ENCODE measurements around the gene OSBPL10.

OSBPL10 gene

DNA sequence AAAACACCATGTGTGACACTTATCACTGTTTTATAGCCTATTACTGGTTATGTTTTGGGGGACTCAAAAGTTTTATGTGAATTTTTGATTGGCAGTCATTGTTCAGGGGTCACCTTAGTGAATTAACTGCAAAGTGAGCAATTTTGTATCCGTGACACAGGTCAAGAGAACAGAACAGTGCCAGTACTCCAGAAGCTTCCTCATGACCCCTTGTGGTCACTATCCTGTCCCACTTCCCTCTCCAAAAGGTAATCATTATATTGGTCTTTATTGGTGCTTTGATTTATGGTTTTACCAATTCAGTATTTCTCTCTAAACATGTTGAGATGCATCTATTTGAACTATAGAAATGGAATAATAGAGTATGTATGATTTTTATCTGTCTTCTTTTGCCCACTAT lies 341.2 kb downstream of the OSBPL10 start:
- no peak for DNase-seq

DNA sequence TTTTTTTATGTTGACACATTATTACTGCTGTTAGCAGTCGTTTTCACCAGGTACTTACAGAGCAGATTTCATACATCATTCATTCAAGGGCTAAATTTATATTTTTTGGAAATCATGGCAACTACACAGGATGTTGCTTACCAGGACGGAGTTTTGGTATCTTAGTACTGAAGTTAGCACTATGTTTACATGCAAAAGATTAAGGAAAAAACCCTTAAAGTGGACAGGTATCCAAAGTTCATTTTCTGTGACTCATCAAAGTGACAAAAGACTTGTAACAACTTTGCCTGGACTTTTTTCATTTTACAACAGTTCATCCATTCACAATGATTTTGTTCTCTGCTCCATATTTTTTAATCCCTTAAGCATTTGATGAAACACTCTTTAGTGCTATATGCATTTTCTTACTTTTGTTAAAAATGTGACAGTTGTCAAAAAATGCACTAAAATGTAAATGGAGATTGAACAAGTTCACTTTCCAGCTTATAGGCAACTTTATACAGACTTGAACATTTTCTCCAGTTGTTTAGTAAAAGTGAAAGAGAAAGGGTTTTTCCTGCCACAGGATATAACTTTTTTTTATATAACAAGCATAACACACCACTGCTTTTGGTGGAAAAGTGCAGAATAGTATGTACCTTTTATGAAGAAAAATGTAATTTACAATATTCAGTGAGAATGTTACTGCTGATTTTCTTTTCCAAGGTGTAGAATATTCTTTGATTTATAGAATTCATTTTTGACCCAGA lies 344.2 kb downstream of the OSBPL10 start:
- DNase-seq = no peak

DNA sequence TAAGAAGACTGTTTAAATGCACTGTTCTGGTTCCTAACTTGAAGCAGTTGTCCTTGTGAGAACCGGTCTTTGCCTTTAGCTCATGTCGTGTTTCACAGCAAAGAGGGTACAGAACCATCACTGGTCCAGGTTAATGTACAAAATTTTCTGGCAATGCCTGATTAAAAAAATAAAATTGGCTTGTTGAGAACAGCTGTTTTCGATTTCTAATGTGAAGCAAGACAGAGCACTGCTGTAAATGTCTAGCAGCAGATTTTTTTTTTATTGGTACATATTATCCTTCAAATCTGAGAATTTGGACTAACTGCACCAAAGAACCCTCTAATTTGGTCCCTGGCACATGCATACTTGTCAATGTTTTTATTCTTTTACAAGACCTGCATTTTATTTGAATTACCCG lies 345.0 kb downstream of the OSBPL10 start:
- DNase-seq = no peak

DNA sequence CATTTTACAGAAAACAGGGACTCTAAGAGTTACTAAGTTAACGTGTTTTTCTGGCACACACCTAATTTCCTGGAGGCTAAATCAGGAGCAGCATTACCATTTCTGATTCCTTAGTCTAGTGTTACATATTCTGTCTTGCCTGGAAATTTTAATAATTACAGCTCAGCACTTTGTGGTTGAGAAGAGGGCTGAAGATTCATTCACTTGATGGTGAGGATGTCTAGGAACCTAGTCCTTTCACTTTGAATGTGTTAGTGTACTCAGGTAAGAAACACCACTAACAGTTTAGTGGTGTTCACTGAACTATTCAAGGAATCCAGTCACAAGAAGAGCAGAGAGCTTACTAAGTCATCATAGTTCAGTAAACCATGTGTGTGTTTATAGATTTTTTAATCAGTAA lies 345.5 kb downstream of the OSBPL10 start:
- DNase-seq = no peak

DNA sequence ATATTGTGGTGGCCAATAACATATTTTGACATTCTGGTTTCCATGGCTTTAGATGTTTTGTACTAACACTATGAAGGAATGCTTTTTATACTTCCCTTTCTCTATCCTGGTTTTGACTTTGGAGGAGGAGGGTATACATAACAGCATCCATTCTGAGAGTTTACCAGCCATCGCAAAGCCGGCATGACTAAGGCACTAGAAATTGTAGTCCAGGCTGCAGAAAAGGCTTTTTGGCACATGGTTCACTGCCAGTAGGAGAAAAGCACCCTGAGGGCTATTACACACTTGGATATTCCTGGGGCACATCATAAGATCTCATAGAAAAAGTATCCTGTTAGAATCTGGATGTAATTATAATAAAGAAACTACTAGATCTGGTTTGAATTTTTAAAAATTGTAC lies 346.6 kb downstream of the OSBPL10 start:
- no peak for DNase-seq

DNA sequence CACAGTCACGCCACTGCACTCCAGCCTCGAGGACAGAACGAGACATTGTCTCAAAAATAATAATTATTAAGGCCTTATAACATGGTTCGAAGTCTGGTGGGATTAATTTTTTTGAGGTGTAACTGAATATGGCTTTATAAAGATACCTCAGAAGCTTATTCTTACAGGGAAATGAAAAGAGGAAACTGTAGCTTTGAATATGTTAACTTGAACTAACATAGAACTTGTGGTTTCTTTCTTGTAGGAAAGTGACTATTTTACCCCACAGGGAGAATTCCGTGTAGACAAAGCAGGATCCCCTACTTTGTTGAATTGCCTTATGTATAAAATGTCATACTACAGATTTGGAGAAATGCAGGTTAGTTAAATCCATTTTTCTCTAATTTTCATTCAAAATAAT lies 352.0 kb downstream of the OSBPL10 start:
- DNase-seq = no peak

DNA sequence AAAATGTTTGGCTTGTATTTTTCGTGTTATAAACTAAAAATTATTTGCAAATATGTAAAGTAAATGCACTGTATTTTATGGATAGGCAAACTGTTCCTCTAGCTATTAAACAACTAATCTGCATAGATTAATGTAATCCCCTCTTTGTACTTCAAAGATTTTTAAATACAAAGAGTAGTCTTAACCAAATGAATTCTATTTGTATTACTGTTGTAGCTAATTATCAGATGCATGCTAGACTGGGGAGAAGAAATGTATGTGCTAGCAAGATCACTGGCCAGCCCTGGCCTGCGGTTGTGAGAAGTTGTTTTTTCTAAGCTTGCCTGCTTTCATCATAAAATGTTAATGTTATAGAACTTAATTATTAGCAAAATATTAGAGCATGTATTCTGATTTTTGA lies 355.7 kb downstream of the OSBPL10 start:
- no peak for DNase-seq

DNA sequence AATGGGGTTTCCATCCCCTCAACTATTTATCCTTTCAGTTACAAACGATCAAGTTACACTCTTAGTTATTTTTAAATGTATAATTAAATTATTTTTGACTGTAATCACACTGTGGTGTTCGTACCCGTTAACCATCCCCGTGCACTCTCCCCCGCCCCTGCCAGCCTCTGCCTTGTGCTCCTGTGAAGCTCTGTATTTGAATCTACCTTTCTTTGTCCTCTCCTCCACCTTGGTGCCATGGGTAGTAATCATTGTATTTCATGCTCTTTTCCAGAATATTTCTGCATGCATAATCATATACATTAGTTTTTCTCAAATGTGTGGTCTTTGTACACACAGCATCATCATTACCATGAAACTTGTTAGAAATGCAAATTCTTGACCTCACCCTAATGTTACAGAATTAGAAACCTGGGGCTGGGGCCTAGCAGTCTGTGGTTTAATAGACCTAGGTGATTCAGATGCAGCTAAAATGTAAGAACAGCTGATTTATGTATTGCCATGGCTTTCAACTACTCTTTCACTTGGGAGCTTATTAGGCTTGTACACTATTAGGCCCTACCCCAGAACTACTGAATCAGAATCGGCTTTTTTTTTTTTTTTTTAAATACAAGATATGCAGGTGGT lies 356.9 kb downstream of the OSBPL10 start:
- DNase-seq = no peak

DNA sequence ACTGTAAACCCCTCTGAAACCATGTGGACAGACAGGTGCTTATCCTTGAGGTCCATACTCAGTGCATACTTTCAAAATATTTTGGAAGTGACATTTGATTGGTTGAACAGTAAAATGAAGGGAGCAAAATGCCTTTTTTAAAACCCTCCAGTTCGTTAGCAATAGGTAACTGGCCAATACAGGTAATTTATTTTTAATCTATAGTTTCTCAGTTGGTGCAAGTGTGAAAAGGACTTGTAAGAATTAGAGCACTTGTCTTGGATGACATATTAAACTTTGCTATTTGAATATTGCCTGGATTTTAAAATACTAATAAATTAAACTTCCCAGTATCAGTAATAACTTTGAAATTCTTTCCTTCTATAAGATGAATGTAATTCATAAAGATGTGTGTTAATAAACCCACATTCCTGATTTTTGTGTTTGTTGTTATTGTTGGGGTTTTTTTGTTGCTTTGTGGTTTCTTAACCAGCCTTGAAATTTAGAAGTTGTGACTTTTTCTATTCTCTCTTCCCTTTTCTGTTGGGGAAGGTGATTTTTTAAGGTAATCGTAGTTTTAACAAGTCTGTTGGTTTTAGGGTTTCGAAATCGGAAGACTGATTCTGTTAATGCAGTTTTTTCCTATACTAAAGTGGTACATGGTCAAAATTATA lies 358.3 kb downstream of the OSBPL10 start:
- no peak for DNase-seq

DNA sequence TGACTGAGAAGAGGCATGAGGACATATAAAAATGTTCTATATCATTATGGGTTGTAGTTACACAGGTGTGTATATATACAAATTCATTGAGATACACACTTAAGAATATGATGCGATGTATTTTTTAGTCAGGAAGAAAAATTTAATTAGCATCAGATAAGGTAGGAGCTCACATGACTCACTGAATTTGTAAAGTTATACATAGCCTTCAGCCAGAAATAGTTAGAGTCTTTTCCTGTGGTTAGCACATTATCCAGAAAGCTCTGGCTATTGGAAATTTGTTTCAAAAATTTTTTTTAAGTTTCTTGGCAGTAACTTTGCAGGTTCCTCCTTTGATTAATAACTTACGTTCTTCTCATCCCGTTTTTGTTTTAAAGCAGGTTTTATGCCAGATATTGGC lies 359.7 kb downstream of the OSBPL10 start:
- no peak for DNase-seq

DNA sequence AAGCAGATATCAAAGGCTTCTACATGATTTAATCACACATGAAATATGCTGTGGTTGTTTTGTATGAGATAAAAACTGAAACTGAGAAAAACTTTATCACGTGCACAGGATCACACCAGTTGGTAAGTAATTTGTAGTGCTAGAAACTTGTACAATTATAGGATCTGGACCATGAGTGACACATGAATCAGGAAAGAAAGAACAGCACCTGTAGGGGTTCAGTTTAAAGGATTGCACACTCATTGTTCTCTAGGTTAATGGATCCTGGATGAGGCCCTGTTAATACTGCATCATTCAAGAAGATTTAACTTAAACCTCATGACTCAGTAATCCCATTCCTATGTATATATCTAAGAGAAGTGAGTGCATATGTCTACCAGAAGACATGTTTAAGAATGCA lies 360.4 kb downstream of the OSBPL10 start:
- no peak for DNase-seq

DNA sequence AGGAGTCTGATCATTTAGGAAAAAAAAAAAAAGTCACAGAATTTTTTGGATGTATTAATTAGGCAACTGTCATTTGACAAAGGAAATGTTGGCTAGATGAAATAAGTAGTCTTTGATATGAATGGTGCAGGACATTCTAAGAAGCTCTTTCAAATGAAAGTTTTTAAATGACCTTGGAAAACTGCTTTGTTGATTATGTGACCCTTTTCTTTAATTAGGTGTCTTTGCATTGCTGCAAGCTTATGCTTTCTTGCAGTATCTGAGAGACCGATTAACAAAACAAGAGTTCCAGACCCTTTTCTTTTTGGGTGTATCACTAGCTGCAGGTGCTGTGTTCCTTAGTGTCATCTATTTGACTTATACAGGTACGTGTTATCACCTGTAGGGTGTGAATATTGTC lies 364.4 kb downstream of the OSBPL10 start:
- DNase-seq = no peak

DNA sequence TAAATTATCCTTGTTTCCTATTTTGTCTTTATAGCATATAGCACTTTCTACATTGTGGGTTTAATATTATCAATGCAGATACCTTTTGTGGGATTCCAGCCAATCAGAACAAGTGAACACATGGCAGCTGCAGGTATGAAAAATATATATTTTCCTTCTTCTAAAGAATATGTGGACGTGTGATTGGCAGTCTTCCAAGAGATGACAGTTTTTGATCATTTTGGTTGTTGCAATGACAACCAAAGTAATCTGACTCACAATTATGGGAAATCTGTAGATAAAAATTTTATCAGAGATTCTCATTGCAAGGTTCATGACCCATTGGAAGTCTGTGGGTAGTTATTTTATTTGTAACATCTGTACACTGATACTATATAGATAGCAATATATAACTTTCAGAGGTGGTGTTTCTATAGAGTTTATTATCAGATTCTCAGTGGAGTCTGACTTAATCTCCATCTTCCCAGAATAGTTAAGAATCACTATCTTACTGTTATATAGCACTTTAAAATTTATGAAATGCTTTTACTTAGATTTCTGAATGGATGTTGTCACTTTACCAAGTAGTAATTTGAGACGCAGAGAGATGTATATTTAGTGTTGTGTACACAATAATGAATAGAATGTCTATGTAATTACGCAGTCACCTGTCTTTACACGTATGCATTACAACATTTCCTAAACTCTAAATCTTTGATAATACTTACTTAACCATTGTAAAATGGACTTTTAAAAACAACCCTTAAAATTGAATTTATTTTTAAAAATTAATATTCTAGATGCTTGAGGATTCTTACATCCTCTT lies 365.8 kb downstream of the OSBPL10 start:
- peak in 1 of 2 experiments; percentile 37 for DNase-seq

DNA sequence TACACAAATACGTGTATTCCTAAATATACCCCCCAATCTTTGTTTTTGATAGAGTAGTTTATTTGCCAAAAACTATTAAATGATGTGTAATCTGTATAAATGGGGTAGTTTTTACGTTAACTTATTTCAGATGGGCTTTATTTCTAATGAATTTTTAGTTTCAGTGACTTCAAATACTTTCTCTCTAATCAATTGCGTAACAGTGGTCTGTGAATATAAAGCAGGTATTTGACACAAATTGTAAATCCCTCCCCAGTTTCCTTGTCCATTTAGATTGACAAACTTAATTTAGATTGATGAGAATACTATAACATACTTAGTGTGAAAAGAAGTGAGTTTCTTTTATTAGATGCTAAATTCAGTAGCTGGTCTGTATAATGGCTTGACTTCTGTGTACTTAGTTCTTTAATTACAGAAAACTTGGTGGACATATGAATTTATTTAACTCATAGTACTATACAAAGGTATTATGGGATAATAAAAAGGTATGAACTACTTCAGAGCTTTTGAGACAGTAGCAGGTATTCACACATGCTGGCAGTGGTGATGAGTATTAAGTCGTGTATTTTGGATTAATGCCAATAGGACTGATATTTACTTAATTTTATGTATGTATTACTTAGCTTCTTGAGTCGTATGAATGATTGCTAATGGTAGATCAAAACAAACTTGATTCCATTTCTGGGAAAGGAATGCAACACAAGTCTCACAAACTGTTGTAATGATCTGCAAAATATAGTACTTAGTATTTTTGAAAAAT lies 366.7 kb downstream of the OSBPL10 start:
- DNase-seq = no peak

DNA sequence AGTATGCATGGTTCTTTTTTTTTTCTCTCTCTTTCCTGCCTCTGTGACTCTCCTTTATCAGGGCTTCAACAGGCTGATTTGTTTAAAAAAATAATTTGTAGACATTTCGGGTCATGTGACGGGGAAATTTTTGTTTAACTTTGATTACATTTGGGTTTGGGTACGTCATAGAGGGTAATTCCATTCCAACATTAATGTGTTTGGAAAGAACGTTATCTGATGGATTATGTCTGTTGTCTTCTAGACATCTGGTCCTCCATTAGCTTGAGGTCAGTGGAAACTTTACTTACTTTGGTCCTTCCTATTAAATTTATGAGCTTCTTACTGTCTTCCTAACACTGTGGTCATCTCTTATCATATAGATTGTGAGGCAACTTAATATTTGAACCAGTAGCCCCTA lies 367.4 kb downstream of the OSBPL10 start:
- DNase-seq = no peak

DNA sequence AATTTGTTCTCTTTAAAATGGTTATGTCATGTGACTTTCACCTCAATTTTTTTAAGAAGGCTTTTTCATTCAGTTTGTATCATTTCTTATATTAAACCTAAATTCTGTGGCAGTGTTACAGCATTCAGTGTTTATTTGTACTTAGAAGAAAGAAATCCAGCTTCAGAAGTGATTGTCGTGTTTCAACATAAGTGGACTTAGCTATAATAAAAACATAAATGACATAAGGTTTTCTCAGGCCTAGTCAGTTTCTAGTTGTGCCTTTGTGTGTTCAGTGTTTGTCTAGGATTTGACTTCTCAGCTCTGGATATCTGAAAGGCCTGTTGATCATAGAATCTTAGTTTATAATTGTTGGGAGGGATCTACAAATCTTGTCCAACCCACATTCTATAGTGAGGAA lies 367.9 kb downstream of the OSBPL10 start:
- DNase-seq = no peak

Measured in NCI-H2081 (cell line).